ENCODE measurements around the gene FHIP1B.

Gene FHIP1B

GRCh38 chr11:6219359-6219758 is 15.1 kb downstream of the FHIP1B start:
- Histone ChIP-seq H4K20me1 (ENCODE audit: insufficient read depth, low read length) (no peaks in the 10 kb centered on the region), H3K9ac (ENCODE audit: low read length) (no peak overlapping the region), H2AFZ (ENCODE audit: low read length) (no peak overlapping the region), H3K79me2 (ENCODE audit: low read length) (peaks cover under 1% of the 10 kb centered on the region; the same call in 1 of the 2 replicates), H3K36me3 (replicated peaks; ENCODE audit: insufficient read depth, low read length) (no peaks in the 10 kb centered on the region; the same call in 1 of the 2 replicates), H3K27ac (ENCODE audit: low read length) (no peak overlapping the region), H3F3A (ENCODE audit: insufficient read depth, low read length) (no peaks in the 10 kb centered on the region), H3K4me1 (ENCODE audit: low read length) (no peaks in the 10 kb centered on the region), H3K9me2 (replicated peaks; ENCODE audit: insufficient read depth, low read length) (no peaks in the 10 kb centered on the region), H3K9me3 (replicated peaks; ENCODE audit: insufficient read depth, low read length) (no peaks in the 10 kb centered on the region), H3K27me3 (replicated peaks; ENCODE audit: insufficient read depth, low read length) (no peaks in the 10 kb centered on the region), H3K4me3 (ENCODE audit: low read length) (no peak overlapping the region), H3K4me2 (ENCODE audit: low read depth, low read length) (no peak overlapping the region)
- no peak for DNase-seq
- TF ChIP-seq EZH2 (optimal IDR thresholded peaks at IDR 0.05; ENCODE audit: low read depth, low read length) (no peak), CTCF (IDR thresholded peaks at IDR 0.05; ENCODE audit: low read length) (no peak), EZH2phosphoT487 (IDR thresholded peaks at IDR 0.05; ENCODE audit: low read length) (no peak)

GRCh38 chr11:6217722-6218121 is 16.7 kb downstream of the FHIP1B start:
- no peaks in the 10 kb centered on the region for H3K79me2 ChIP-seq (ENCODE audit: low read length)
- no peak overlapping the region for H3K4me2 ChIP-seq (ENCODE audit: low read depth, low read length)
- H2AFZ ChIP-seq (ENCODE audit: low read length), result no peak overlapping the region
- H3K4me3 ChIP-seq (ENCODE audit: low read length), result no peak overlapping the region
- no peak overlapping the region for H3K9ac ChIP-seq (ENCODE audit: low read length)
- no peak overlapping the region for H3K27ac ChIP-seq (ENCODE audit: low read length)
- no peaks in the 10 kb centered on the region for H3K27me3 ChIP-seq (replicated peaks; ENCODE audit: insufficient read depth, low read length)
- no peaks in the 10 kb centered on the region for H4K20me1 ChIP-seq (ENCODE audit: insufficient read depth, low read length)
- peaks cover 5% of the 10 kb centered on the region; the same call in 1 of the 2 replicates for H3K36me3 ChIP-seq (replicated peaks; ENCODE audit: insufficient read depth, low read length)
- no peaks in the 10 kb centered on the region for H3K9me3 ChIP-seq (replicated peaks; ENCODE audit: insufficient read depth, low read length)
- no peak for DNase-seq
- no peak for TF ChIP-seq CTCF (IDR thresholded peaks at IDR 0.05; ENCODE audit: low read length)
- no peak for TF ChIP-seq EZH2 (optimal IDR thresholded peaks at IDR 0.05; ENCODE audit: low read depth, low read length)
- TF ChIP-seq EZH2phosphoT487 (IDR thresholded peaks at IDR 0.05; ENCODE audit: low read length), result no peak
- H3K9me2 ChIP-seq (replicated peaks; ENCODE audit: insufficient read depth, low read length), result no peaks in the 10 kb centered on the region
- H3K4me1 ChIP-seq (ENCODE audit: low read length), result no peaks in the 10 kb centered on the region
- no peaks in the 10 kb centered on the region for H3F3A ChIP-seq (ENCODE audit: insufficient read depth, low read length)

GRCh38 chr11:6216501-6216900 is 17.9 kb downstream of the FHIP1B start:
- TF ChIP-seq EZH2 (optimal IDR thresholded peaks at IDR 0.05; ENCODE audit: low read depth, low read length), result no peak
- no peak for TF ChIP-seq EZH2phosphoT487 (IDR thresholded peaks at IDR 0.05; ENCODE audit: low read length)
- no peak for TF ChIP-seq CTCF (IDR thresholded peaks at IDR 0.05; ENCODE audit: low read length)
- H3K36me3 ChIP-seq (replicated peaks; ENCODE audit: insufficient read depth, low read length), result peaks cover 5% of the 10 kb centered on the region; the same call in 1 of the 2 replicates
- H3K4me3 ChIP-seq (ENCODE audit: low read length), result no peak overlapping the region
- H3K4me1 ChIP-seq (ENCODE audit: low read length), result no peaks in the 10 kb centered on the region
- H3F3A ChIP-seq (ENCODE audit: insufficient read depth, low read length), result no peaks in the 10 kb centered on the region
- no peaks in the 10 kb centered on the region for H4K20me1 ChIP-seq (ENCODE audit: insufficient read depth, low read length)
- no peaks in the 10 kb centered on the region for H3K27me3 ChIP-seq (replicated peaks; ENCODE audit: insufficient read depth, low read length)
- H3K9ac ChIP-seq (ENCODE audit: low read length), result no peak overlapping the region
- no peak for DNase-seq
- H3K4me2 ChIP-seq (ENCODE audit: low read depth, low read length), result no peak overlapping the region
- H3K79me2 ChIP-seq (ENCODE audit: low read length), result no peaks in the 10 kb centered on the region
- no peaks in the 10 kb centered on the region for H3K9me2 ChIP-seq (replicated peaks; ENCODE audit: insufficient read depth, low read length)
- H3K9me3 ChIP-seq (replicated peaks; ENCODE audit: insufficient read depth, low read length), result no peaks in the 10 kb centered on the region
- H2AFZ ChIP-seq (ENCODE audit: low read length), result no peak overlapping the region
- no peak overlapping the region for H3K27ac ChIP-seq (ENCODE audit: low read length)
